ENCODE data around the gene LRRC8D. TPM values are rescaled to one million over a fixed set of nuclear protein-coding genes. Genes with fewer than 3 reads are reported as not detected.

Gene LRRC8D
- total RNA-seq, 3 donors from 2014 or later: 9.2 to 22.8 (median 11.7) TPM

GRCh38 chr1:89833183-89834082 lies 12.6 kb downstream of the LRRC8D start:
- H3K27ac ChIP-seq: peak overlapping the region; percentile 62 to 84
- no peaks in the 10 kb centered on the region for H3K36me3 ChIP-seq
- H3K9me3 ChIP-seq: no peaks in the 10 kb centered on the region
- peaks cover 0 to 27% of the 10 kb centered on the region in 2 donors for H3K4me1 ChIP-seq
- H3K4me3 ChIP-seq: peak overlapping the region in 1 of 3 donors; percentile 29
- no peak for TF ChIP-seq POLR2A (IDR thresholded peaks at IDR 0.05)
- TF ChIP-seq CTCF (IDR thresholded peaks at IDR 0.05): no peak
- TF ChIP-seq POLR2AphosphoS5 (IDR thresholded peaks at IDR 0.05): no peak
- DNase-seq (ENCODE audit: low spot score in 2 of 2): peak in 1 of 2 donors; percentile 75
- H3K27me3 ChIP-seq: no peaks in the 10 kb centered on the region
- intact Hi-C loops (cut with DNase I; ENCODE audit: low total_unique reads): no loop called here

- TF ChIP-seq POLR2AphosphoS5 (IDR thresholded peaks at IDR 0.05) (no peak), POLR2A (IDR thresholded peaks at IDR 0.05) (no peak), CTCF (IDR thresholded peaks at IDR 0.05) (no peak)
- H3K4me3 ChIP-seq: no peak overlapping the region
- H3K36me3 ChIP-seq: no peaks in the 10 kb centered on the region
- peaks cover 0 to 30% of the 10 kb centered on the region in 2 donors for H3K4me1 ChIP-seq
- intact Hi-C loops (cut with DNase I; ENCODE audit: low total_unique reads): no loop called here
- H3K27ac ChIP-seq: peak overlapping the region; percentile 62 to 84
- H3K9me3 ChIP-seq: no peaks in the 10 kb centered on the region
- H3K27me3 ChIP-seq: no peaks in the 10 kb centered on the region
- no peak for DNase-seq (ENCODE audit: low spot score in 2 of 2)
These were observed 13.4 kb downstream of the LRRC8D start for GRCh38 chr1:89834083-89834704.

GRCh38 chr1:89836252-89837035 lies 15.6 kb downstream of the LRRC8D start:
- H3K27ac ChIP-seq: peak overlapping the region in 1 of 2 donors; percentile 36
- TF ChIP-seq POLR2A (IDR thresholded peaks at IDR 0.05) (no peak), POLR2AphosphoS5 (IDR thresholded peaks at IDR 0.05) (no peak), CTCF (IDR thresholded peaks at IDR 0.05) (no peak)
- no peaks in the 10 kb centered on the region for H3K36me3 ChIP-seq
- peaks cover 0 to 33% of the 10 kb centered on the region in 2 donors for H3K4me1 ChIP-seq
- no peaks in the 10 kb centered on the region for H3K27me3 ChIP-seq
- intact Hi-C loops (cut with DNase I; ENCODE audit: low total_unique reads): no loop called here
- no peaks in the 10 kb centered on the region for H3K9me3 ChIP-seq
- DNase-seq (ENCODE audit: low spot score in 2 of 2): no peak
- no peak overlapping the region for H3K4me3 ChIP-seq

GRCh38 chr1:89837036-89837481 lies 16.2 kb downstream of the LRRC8D start:
- H3K9me3 ChIP-seq: no peaks in the 10 kb centered on the region
- no peak overlapping the region for H3K4me3 ChIP-seq
- no peaks in the 10 kb centered on the region for H3K27me3 ChIP-seq
- intact Hi-C loops (cut with DNase I; ENCODE audit: low total_unique reads): no loop called here
- H3K27ac ChIP-seq: peak overlapping the region in 1 of 2 donors; percentile 36
- TF ChIP-seq POLR2A (IDR thresholded peaks at IDR 0.05) (no peak), CTCF (IDR thresholded peaks at IDR 0.05) (no peak), POLR2AphosphoS5 (IDR thresholded peaks at IDR 0.05) (no peak)
- H3K4me1 ChIP-seq: peaks cover 0 to 33% of the 10 kb centered on the region in 2 donors
- no peaks in the 10 kb centered on the region for H3K36me3 ChIP-seq
- no peak for DNase-seq (ENCODE audit: low spot score in 2 of 2)

Data from breast epithelium (tissue), 4 donors.